Ovary (tissue), 9 donors: ENCODE results near the gene FOXP1. TPM values are rescaled to one million over a fixed set of nuclear protein-coding genes. Genes with fewer than 3 reads are reported as not detected.

ENCODE experiments used
- DNase-seq, 5 donors: peaks; one replicate each; pipeline ENCODE4 v3.0.0-alpha.2; 2019 to 2020
- H3K27ac ChIP-seq, 2 donors: fragments of 200-600 bp; one replicate each; pipeline versions ENCODE4 v1.5.1 to v1.8.0; 2019 to 2022
- H3K27me3 ChIP-seq: fragments of 200-600 bp; one replicate; pipeline ENCODE4 v1.8.0; 2022
- H3K36me3 ChIP-seq: fragments of 200-600 bp; sonication (generic); one replicate; pipeline ENCODE4 v1.5.1; 2019
- H3K4me1 ChIP-seq: one replicate; pipeline ENCODE4 v1.8.1; 2013; ENCODE audit warnings: mild to moderate bottlenecking, moderate library complexity; ENCODE audit not compliant: insufficient read depth
- H3K4me3 ChIP-seq: fragments of 200-600 bp; sonication (generic); one replicate; pipeline ENCODE4 v1.5.1; 2017
- H3K9me3 ChIP-seq, 2 donors: fragments of 200-600 bp in 1 of 2; sonication (generic) in 1 of 2; one replicate each; pipeline versions ENCODE4 v1.5.1 to v1.8.1; 2013 to 2019; ENCODE audit warnings: mild to moderate bottlenecking in 1 of 2, moderate library complexity in 1 of 2
- CTCF ChIP-seq, 3 donors: fragments of 450-650 bp in 2 of 3; fragments of 200-600 bp in 1 of 3; IDR thresholded peaks; one replicate each; pipeline versions ENCODE4 v1.5.1 to v1.8.0; 2016 to 2022; ENCODE audit warnings: antibody characterized with exemption in 3 of 3, mild to moderate bottlenecking in 1 of 3
- EP300 ChIP-seq: sonication (generic); formaldehyde crosslinking; IDR thresholded peaks from one replicate; pipeline ENCODE4 v1.6.1; 2017; ENCODE audit warnings: antibody characterized with exemption
- POLR2A ChIP-seq: fragments of 450-650 bp; IDR thresholded peaks from one replicate; pipeline ENCODE4 v1.6.1; 2017; ENCODE audit warnings: antibody characterized with exemption, mild to moderate bottlenecking, moderate library complexity
- WGBS, 3 donors: extraction: QIAGEN DNeasy Blood & Tissue Kit in 1 of 3; methylation state at CpG; one replicate each; pipeline versions ENCODE4 v1.1.5 to v1.1.7; 2013 to 2017; 5-methylcytosine and 5-hydroxymethylcytosine counted together
- intact Hi-C, 4 donors: fragments of 100-400 bp; cut with DNase I; formaldehyde crosslinking; loops; one replicate each; pipeline versions ENCODE4 v1.11.0 to v1.15.1; 2022 to 2023
- polyA plus RNA-seq, 2 donors: library from polyadenylated mRNA; stranded (reverse); fragments of 200-250 nt in 1 of 2; fragments of 350-450 nt in 1 of 2; fragmentation: Illumina TruSeq in 1 of 2; extraction: RNeasy Lipid Tissue Mini Kit (QIAGEN cat#74804) in 1 of 2; gene quantifications; one replicate each; pipeline ENCODE4 v1.2.3, GENCODE V29; 2013 to 2014
- total RNA-seq, 7 donors: library from RNA; depleted of rRNA in 2 of 7; stranded (reverse); fragments of >200 nt in 2 of 7; fragmentation: NEBNext Ultra II Directional in 3 of 7; extraction: Animal tissue kit (Norgen Biotek cat#: 25700) in 3 of 7; gene quantifications; one replicate each; pipeline versions ENCODE4 v1.1.0 to v1.2.4, GENCODE V29; 2016 to 2023
- donor health status: DM: no; HTN: no; CAD: no; lungs with moderate emphysema.
- donor health status: DM: no; HTN: no; CAD: no.
- donor health status: Bipolar disorder and iron deficiency.
- donor health status: DM: yes; HTN: yes; CAD: no.
- donor health status: DM: no; HTN: no; CAD: no.
- donor health status: DM: yes; HTN: yes; CAD: no.

The FOXP1 gene
- total and polyA plus RNA-seq, 9 donors, result 31.7 to 126 (median 114) TPM

- intact Hi-C loops, result no loop called here
- no peak overlapping the region for H3K4me3 ChIP-seq
- no peak overlapping the region for H3K27ac ChIP-seq
- no peaks in the 10 kb centered on the region for H3K27me3 ChIP-seq
- DNase-seq, result no peak
- TF ChIP-seq EP300 (no peak), POLR2A (no peak), CTCF (IDR thresholded peaks at IDR 0.05) (no peak)
- no peaks in the 10 kb centered on the region for H3K9me3 ChIP-seq
- 82 to 86% (median 82%) methylated on average over 6 of the region's 6 CpGs for WGBS, 3 donors
- no peaks in the 10 kb centered on the region for H3K36me3 ChIP-seq
- peaks cover 2% of the 10 kb centered on the region for H3K4me1 ChIP-seq
These were observed 5.3 kb downstream of the FOXP1 start for GRCh38 chr3:71578054-71578751.

DNA sequence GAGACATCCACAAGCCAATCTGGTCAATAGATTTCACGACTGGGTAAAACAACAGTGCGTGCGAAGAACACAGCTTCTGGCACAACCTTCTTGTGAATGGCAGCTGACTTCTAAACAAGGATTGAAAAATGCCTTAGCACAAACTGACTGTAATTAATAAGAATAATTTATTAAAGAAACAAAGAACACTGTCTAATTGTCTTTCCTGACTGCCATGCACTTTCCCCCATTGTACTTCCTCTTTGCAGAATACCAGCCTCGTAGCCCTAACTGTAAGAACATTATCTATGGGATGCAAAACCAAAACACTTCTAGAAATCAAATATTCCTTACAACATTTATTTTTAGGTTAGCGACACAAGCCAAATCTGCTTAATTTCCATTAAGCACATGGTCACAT, 6.5 kb downstream of the FOXP1 start:
- Histone ChIP-seq H3K36me3 (no peaks in the 10 kb centered on the region), H3K9me3 (no peaks in the 10 kb centered on the region), H3K4me1 (peaks cover 2% of the 10 kb centered on the region), H3K27ac (no peak overlapping the region), H3K27me3 (no peaks in the 10 kb centered on the region), H3K4me3 (no peak overlapping the region)
- DNase-seq, result no peak
- intact Hi-C loops, result no loop called here
- no peak for TF ChIP-seq EP300
- no peak for TF ChIP-seq POLR2A
- TF ChIP-seq CTCF (IDR thresholded peaks at IDR 0.05), result no peak
- WGBS, 3 donors, result 84 to 91% (median 87%) methylated on average over 5 of the region's 5 CpGs

GRCh38 chr3:71575433-71575832, 8.1 kb downstream of the FOXP1 start:
- Histone ChIP-seq H3K9me3 (no peaks in the 10 kb centered on the region), H3K27ac (no peak overlapping the region), H3K4me3 (no peak overlapping the region), H3K27me3 (no peaks in the 10 kb centered on the region), H3K4me1 (peaks cover 2% of the 10 kb centered on the region), H3K36me3 (no peaks in the 10 kb centered on the region)
- intact Hi-C loops, result no loop called here
- 96 to 100% (median 97%) methylated on average over 2 of the region's 2 CpGs for WGBS, 3 donors
- no peak for DNase-seq
- TF ChIP-seq CTCF (IDR thresholded peaks at IDR 0.05) (no peak), EP300 (no peak), POLR2A (no peak)

DNA sequence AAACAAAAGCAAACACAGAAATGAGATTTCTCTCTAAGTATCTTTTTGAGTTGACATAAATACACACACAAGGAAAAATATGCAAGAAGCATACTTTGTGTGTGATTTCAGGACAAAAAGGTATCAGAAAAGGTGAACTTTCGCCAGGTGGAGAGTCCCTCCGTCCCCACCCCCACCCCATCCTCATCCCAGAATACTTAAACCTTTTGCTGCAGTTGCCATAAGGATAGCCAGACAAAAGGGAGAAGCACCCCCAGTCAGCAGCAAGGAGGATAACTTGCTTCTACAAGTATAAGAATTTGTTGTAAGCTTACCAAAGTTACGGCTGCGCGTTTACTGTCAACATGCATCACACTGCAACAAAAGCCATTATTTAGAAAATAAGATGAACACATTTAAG, 10.3 kb downstream of the FOXP1 start:
- WGBS, 3 donors, result 88 to 94% (median 90%) methylated on average over 5 of the region's 5 CpGs
- TF ChIP-seq CTCF (IDR thresholded peaks at IDR 0.05) (no peak), POLR2A (no peak)
- Histone ChIP-seq H3K9me3 (no peaks in the 10 kb centered on the region), H3K27ac (no peak overlapping the region), H3K27me3 (no peaks in the 10 kb centered on the region), H3K36me3 (no peaks in the 10 kb centered on the region), H3K4me3 (no peak overlapping the region), H3K4me1 (no peaks in the 10 kb centered on the region)
- intact Hi-C loops, result no loop called here
- no peak for DNase-seq
